GM18861 (cell line): Measurements from ENCODE around the gene GNG14.
"Not testable (repeated sequence)": the region's sequence is repeated elsewhere in the genome, so short reads cannot be mapped to it uniquely, and the experiment has no call there.

Experiments used
- ATAC-seq: cut with Tn5 transposase; IDR thresholded peaks from one replicate; pipeline ENCODE4 v1.9.1; 2021; ENCODE audit not compliant: unreplicated experiment

Gene GNG14

DNA sequence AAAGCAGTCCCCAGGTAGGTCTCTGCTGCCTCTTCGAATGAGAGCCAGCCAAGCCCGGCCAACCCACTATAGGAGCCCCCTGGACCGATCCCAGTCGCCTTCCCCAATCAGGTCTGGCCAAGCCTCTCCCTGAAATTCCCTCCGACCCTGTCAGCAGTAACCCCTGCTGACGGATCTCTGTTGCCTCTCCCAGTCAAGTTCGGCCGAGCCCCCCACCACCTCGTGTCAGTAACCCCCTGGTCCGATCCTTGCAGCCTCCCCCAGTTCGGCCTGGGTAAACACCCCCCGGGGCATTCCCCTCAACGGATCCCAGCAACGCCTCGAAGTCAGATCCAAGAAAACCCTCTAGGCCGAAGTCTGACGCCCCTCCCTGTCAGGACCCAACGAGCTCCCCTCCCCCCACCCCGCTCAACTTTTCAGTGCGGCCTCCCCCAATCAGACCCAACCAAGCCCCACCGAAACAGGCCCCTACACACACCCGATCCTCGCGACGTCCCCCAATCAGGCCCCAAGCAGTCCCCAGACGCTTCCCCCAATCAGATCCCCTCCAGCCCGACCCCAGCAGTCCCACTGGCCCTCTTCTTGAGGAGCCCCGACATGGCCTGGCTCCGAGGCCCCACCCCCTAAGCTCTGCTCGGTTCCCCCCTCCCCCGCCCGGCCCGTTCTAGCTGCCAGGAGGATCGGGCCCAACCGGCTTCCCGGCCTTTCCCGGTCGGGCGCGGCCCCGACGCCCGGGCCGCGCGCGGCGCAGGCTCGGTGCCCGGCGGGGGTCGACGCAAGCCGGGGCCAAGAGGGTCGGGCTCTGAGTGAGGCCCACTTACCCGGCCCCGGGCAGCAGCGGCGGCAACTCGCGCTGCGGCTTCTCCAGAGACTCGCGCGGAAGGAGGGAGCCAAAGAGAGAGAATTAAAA, 34.1 kb downstream of the GNG14 start:
- ATAC-seq: peak; percentile 3

- peak; percentile 77 for ATAC-seq
Observed at GRCh38 chr19:12722566-12723380, 35.0 kb downstream of the GNG14 start.

DNA sequence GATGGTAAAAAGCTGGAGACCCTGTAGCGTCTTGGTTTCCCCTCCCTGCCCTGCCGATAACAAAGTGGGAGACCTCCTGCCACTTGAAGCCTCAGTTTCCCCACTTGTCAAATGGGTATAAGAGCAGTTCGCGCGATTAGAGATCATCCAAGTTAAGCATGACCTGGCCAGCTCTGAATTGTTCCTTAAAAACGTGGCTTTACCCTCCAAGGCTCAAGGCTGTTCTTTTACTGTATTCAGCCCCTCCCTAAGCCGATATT, 35.5 kb downstream of the GNG14 start:
- peak; percentile 10 for ATAC-seq

DNA sequence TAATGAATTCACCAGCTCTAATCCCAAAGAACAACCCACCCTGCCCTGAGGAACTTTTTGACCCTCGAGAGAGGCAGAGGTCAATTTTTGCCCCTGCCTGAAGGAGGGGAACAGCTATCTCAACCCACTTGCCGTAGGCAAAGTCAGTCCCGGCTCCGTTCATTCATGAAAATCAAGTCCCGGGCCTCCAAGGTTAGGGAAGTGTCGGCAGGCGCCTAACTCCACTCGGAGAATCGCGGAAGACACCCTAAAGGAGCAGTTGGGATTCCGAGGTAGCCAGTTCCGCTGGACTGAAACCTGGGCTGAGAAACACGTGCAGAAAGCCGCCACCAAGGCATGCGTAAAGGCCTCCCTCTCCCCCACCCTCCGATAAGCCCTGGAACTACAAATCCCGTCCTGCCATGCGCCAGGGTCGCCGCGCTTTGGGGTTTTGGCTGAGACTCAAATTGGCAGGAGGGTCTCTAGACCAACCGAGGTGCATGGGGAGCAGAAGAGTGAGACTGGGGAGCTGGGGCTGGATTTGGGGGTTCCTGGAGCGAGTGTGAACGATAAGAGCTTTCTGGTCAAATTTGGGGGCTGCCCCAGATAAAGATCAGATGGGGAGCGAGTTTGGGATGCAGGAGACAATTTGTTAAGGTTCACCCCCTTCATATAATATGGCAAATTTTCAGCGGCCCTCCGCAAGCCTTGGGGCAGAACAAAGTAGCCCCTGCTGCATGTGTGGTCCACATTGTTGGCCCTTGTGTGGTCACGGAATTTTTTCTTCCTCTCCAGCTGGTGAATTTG, 36.0 kb downstream of the GNG14 start, which contains the start of gene TNPO2:
Gene TNPO2, minus strand, starts transcription at position 292 of the 786 bp plus-strand sequence. CDS start 2,955 bp downstream, outside the sequence.
- peak; percentile 31 for ATAC-seq

GRCh38 chr19:12725612-12726011, 37.8 kb downstream of the GNG14 start:
- not testable (repeated sequence) for ATAC-seq

DNA sequence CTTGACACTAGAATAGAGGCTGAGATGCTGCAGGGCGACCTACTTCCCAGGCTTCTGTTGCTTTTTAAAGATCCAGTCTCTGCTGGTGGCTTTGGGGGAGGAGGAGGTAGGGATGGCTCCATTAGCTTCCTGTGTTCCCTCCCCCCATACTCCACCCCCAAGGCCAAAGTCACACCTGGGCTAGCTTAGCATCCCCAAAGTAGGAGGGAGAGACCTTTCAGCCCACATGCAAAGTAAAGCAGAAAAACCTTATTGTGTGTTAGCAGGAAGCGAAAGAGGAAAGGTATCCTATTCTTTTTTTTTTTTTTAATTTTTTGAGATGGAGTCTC, 39.2 kb downstream of the GNG14 start:
- no peak for ATAC-seq

DNA sequence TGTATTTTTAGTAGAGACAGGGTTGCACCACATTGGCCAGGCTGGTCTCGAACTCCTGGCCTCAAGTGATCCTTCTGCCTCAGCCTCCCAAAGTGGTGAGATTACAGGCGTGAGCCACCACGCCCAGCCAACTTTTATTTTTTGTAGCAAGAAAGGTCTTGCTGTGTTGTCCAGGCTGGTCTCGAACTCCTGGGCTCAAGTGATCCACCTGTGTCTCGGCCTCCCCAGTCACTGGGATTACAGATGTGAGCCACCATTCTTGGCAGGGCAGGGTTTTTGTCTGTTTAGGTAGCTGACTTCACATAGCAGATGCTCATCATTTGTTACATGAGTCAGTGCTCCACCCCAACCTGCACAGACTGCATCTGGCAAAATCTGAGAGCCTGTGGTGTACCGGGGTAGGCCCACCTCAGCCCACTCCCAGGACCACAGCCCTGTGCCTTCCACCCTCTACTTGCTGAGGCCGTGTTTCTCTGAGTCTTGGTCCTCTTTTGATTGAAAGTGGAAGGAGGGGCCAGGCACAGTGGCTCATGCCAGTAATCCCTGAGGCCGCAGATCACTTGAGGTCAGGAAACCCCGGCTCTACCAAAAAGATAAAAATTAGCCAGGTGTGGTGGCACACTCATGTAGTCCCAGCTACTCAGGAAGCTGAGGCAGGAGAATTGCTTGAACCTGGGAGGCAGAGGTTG, 40.1 kb downstream of the GNG14 start:
- ATAC-seq: no peak

DNA sequence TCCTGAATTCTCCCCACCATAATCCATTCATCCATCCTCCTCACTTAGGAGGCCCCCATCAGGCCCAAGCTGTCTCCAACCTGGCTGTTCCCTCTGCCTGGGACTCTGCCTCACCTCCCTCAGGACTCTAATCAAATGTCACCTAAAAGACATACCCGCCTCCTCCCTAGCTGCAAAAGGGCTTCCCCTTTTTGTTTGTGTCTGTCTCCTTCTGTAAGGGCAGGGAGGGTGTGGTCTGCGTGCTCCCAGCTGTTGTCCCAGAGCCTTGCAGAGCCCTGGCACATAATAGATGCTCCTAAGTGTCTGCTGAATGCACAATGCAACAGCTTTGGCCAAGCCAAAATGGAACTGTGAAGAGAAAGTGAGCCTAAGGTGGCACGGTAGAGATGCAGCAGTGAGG, 42.3 kb downstream of the GNG14 start:
- ATAC-seq: no peak

DNA sequence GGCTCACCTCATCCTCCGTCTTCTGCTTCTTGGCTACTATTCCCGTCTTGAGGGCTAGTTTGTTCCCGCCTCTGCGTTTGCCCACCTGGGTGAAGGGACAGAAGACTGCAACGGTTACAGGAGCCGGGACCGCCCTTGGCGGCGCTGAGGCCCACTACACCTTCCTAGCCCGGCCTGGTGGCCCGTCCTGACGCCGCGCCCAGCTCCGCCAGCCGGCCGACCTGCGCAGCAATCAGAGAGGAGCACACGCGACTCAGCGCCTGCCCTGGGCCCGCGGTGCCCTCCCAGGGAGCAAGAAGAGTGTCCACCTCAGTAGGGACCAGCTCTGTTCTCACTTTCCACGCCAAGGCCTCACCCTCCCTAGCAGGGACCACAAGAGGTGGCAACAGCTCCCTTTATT, 43.5 kb downstream of the GNG14 start:
- ATAC-seq: no peak

GRCh38 chr19:12733369-12734214, 45.8 kb downstream of the GNG14 start:
- ATAC-seq: no peak

DNA sequence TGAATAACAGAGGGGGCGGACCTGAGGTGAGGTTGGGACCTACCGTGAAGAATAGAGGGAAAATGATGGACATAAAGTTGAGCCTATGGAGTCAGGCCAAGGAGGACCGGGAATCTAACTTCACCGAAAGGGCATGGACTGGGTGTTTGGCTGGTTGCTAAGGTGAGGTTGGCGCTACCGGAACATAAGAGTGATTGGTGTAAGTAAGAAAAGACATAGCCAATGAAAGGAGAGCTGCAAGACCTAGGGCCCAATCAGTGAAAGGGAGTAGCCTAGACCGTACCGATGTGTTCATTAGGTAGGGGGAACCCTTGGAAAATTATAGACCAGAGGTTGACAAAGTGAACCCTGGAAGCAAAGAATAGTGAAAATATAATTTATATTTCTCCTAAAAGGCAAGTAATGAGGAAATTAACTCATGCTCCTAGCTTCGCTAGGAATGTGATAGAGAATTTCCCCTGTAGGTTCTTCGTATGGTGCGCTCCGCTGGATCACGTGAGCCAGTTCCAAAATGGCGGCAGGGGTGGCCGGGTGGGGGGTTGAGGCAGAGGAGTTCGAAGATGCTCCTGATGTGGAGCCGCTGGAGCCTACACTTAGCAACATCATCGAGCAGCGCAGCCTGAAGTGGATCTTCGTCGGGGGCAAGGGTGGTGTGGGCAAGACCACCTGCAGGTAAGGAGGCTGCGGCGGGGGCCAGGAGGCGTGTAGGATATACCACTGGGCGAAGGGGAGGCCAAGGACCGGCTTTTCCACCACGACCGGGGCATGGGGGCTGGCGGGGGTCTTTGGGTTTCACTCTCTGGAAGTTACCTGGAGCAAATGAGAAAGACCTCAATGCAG, 49.4 kb downstream of the GNG14 start, which contains the start of gene GET3:
Gene GET3, plus strand, starts transcription at position 503 of the 840 bp plus-strand sequence. Its CDS starts 9 bp downstream, at position 512.
- ATAC-seq: peak; percentile 69

- ATAC-seq: no peak
Observed at GRCh38 chr19:12737835-12738351, 50.1 kb downstream of the GNG14 start.
